Coronary artery (tissue), 2 donors: ENCODE results near the gene FLT1.

Experiments
- DNase-seq: peaks from one replicate; pipeline ENCODE4 v3.0.0-alpha.2; 2017; ENCODE audit warnings: low spot score
- H3K27ac ChIP-seq, 2 donors: fragments of 200-600 bp; sonication (generic); one replicate each; pipeline ENCODE4 v1.5.1; 2016 to 2019
- H3K4me3 ChIP-seq: fragments of 200-600 bp; sonication (generic); 2 replicates; pipeline ENCODE4 v1.5.1; 2016; ENCODE audit warnings: mild to moderate bottlenecking, moderate library complexity
- TF ChIP-seq, protein P1 (sequence below): fragments of 200-600 bp; sonication (generic); IDR thresholded peaks from one replicate; pipeline ENCODE4 v1.5.1; 2019; ENCODE audit warnings: antibody characterized with exemption

Gene FLT1

GRCh38 chr13:28442839-28443238 is 52.1 kb downstream of the FLT1 start:
- TF ChIP-seq, protein P1, sequence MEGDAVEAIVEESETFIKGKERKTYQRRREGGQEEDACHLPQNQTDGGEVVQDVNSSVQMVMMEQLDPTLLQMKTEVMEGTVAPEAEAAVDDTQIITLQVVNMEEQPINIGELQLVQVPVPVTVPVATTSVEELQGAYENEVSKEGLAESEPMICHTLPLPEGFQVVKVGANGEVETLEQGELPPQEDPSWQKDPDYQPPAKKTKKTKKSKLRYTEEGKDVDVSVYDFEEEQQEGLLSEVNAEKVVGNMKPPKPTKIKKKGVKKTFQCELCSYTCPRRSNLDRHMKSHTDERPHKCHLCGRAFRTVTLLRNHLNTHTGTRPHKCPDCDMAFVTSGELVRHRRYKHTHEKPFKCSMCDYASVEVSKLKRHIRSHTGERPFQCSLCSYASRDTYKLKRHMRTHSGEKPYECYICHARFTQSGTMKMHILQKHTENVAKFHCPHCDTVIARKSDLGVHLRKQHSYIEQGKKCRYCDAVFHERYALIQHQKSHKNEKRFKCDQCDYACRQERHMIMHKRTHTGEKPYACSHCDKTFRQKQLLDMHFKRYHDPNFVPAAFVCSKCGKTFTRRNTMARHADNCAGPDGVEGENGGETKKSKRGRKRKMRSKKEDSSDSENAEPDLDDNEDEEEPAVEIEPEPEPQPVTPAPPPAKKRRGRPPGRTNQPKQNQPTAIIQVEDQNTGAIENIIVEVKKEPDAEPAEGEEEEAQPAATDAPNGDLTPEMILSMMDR, result no peak
- Histone ChIP-seq H3K4me3 (no peak overlapping the region), H3K27ac (no peak overlapping the region)
- DNase-seq, result no peak

GRCh38 chr13:28441529-28441928 is 53.4 kb downstream of the FLT1 start:
- H3K4me3 ChIP-seq, result no peak overlapping the region
- no peak for DNase-seq
- no peak overlapping the region for H3K27ac ChIP-seq
- TF ChIP-seq, protein P1, result no peak

DNA sequence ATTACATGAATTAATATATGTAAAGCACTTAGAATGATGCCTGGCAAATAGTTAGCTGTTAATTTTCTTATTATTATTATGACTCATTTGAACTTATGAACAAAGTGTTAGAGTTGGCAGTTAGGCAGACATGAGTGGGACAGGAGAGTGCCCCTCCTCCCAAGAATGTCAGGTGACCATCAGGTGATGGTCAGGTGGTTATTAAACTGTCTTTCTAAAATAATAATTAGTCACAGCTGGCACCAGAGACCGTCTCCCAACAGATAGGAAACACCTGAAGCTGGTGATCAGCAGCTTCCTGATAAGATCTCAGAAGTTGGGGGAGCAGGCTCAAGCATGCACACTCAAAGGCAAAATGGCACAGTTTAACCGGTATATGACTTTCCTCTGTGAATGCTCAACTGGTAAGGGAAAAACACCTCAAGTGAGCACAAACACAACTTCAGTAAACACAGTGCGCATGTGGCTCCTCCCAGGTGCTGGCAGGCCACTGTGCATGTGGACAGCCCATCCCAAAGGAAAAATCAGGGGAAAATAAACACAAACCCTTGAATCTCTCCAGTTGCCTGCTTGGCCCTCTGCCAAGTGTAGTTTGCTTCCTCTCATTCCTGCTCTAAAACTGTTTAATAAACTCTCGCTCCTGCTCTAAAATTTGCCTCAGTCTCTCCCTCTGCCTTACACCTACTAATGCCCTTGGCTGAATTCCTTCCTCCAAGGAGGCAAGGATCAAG is 54.0 kb downstream of the FLT1 start:
- TF ChIP-seq, protein P1, result no peak
- Histone ChIP-seq H3K4me3 (no peak overlapping the region), H3K27ac (no peak overlapping the region)
- DNase-seq, result no peak

DNA sequence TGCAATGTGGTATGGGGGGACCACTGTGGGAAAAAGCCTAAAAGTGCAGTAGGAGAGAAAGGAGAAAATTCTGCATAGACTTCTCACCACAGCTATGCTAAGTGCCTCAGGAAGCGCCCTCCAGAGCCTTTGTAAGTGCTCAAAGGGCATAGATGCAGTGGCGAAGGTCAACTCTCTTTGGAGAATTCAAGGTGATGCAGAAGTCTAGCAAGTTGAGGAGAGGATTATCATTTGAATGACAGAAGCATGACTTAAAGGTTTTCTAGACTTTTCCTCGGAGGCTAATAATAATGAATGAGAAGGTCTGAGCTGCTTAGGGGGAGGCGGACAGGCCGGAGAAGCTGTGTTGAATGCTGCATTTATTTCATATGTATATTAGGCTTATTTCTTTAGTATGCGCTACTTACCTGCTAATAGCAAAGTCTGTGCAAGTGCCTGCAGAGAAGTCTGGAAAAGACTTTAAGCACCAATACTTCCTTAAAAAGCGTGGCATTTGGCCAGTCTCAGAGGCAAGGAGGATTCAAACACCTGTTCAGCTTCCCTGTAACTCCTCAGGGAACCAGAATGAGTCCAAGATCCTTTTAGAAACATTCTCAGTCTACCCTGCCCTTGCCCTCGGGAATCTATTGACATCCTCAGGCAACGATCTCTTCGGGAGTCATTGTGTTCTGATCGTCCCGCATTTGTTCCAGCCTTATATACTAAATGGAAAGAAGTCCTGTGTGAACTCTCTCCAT is 56.2 kb downstream of the FLT1 start:
- TF ChIP-seq, protein P1, result no peak
- H3K27ac ChIP-seq, result no peak overlapping the region
- H3K4me3 ChIP-seq, result no peak overlapping the region
- no peak for DNase-seq

- Histone ChIP-seq H3K27ac (no peak overlapping the region), H3K4me3 (no peak overlapping the region)
- TF ChIP-seq, protein P1, result no peak
- no peak for DNase-seq
Measured at GRCh38 chr13:28438067-28438466, 56.9 kb downstream of the FLT1 start.

DNA sequence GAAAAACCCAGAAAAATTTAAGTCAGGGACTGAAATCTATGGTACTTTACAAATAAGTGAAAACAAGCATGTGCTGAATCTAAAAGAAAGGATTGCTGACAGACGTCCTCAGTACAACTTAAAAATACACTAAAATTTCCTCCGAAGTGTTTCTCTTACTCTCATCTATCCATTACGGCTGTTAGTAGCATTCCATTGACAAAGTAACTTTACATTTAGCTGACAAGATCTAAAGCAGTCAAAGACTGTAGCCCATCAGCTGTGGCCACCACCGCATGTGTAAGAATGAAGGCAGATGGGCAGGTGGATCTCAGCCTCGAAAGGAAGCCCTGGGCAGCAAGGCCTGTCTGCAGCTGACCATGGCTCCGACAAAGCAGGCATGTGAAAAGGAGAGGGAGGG is 59.0 kb downstream of the FLT1 start:
- DNase-seq, result no peak
- no peak overlapping the region for H3K27ac ChIP-seq
- H3K4me3 ChIP-seq, result no peak overlapping the region
- TF ChIP-seq, protein P1, result no peak

DNA sequence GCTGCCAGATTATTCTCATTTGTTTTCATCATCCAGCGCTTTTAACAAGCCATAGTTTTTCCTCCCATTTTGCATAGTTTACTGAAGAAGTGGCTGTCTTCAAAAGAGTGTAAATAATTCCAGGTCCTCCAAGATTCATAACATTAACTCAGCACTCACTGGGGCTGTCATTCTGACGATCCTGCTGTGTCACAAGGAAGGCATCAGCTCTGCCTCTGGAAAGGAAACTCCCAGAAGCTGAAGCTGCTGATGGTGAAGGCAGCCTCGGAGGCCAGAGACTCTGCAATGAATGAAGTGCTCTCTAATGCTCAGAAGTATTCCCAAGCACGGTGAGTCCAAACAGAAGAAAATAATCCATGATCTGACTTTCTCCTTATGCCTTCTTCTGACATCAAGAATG is 60.0 kb downstream of the FLT1 start:
- TF ChIP-seq, protein P1, result no peak
- no peak for DNase-seq
- no peak overlapping the region for H3K27ac ChIP-seq

More for the DNA sequence above, 60.0 kb downstream of the FLT1 start:
- H3K4me3 ChIP-seq, result no peak overlapping the region
